GM12878 (cell line): ENCODE results near the gene ARL5C. TPM values are rescaled to one million over a fixed set of nuclear protein-coding genes. Genes with fewer than 3 reads are reported as not detected.

Experiments
- BACH1 ChIP-seq: fragments of 450-650 bp; IDR thresholded peaks from 2 replicates; pipeline ENCODE4 v1.6.1; 2017; ENCODE audit warnings: mild to moderate bottlenecking, borderline replicate concordance
- BCL3 ChIP-seq: IDR thresholded peaks from 2 replicates; pipeline ENCODE4 v1.6.1; 2011; ENCODE audit warnings: borderline replicate concordance, low read depth, mild to moderate bottlenecking, moderate library complexity, low read length; ENCODE audit not compliant: insufficient read depth, poor library complexity, severe bottlenecking
- BCLAF1 ChIP-seq: fragments of 450-650 bp; IDR thresholded peaks from 2 replicates; pipeline ENCODE4 v1.6.1; 2017; ENCODE audit warnings: antibody characterized with exemption, mild to moderate bottlenecking, moderate library complexity
- CREB1 ChIP-seq: IDR thresholded peaks from 2 replicates; pipeline ENCODE4 v1.6.1; 2012; ENCODE audit warnings: low read depth, mild to moderate bottlenecking, inconsistent platforms
- CREM ChIP-seq: IDR thresholded peaks from 2 replicates; pipeline ENCODE4 v1.6.1; 2014; ENCODE audit warnings: antibody characterized with exemption, low read depth
- HCFC1 ChIP-seq: fragments of 150-350 bp; IDR thresholded peaks from 2 replicates; pipeline ENCODE4 v1.6.1; 2014; ENCODE audit warnings: low read length
- PBX3 ChIP-seq: IDR thresholded peaks from 2 replicates; pipeline ENCODE4 v1.6.1; 2011; ENCODE audit warnings: mild to moderate bottlenecking, low read depth, low read length, moderate library complexity; ENCODE audit not compliant: insufficient replicate concordance
- RUNX3 ChIP-seq: IDR thresholded peaks from 2 replicates; pipeline ENCODE4 v1.6.1; 2012; ENCODE audit warnings: low read length, inconsistent platforms
- SIN3A ChIP-seq: IDR thresholded peaks from 2 replicates; pipeline ENCODE4 v1.6.1; 2012; ENCODE audit warnings: low read depth, low read length, improper control_type of control experiment
- SMARCA5 ChIP-seq: fragments of 450-650 bp; IDR thresholded peaks from 2 replicates; pipeline ENCODE4 v1.6.1; 2017; ENCODE audit warnings: mild to moderate bottlenecking
- STAT3 ChIP-seq: IDR thresholded peaks from 2 replicates; pipeline ENCODE4 v1.6.1; 2011; ENCODE audit warnings: low read depth, low read length, improper control_type of control experiment
- TBL1XR1 ChIP-seq: IDR thresholded peaks from 2 replicates; pipeline ENCODE4 v1.6.1; 2012; ENCODE audit warnings: low read depth, low read length, improper control_type of control experiment
- TCF12 ChIP-seq: IDR thresholded peaks from 2 replicates; pipeline ENCODE4 v1.6.1; 2011; ENCODE audit warnings: low read depth, mild to moderate bottlenecking, low read length
- ZBED1 ChIP-seq: IDR thresholded peaks from 2 replicates; pipeline ENCODE4 v1.6.1; 2016; ENCODE audit warnings: borderline replicate concordance
- ZNF207 ChIP-seq: fragments of 450-650 bp; IDR thresholded peaks from 2 replicates; pipeline ENCODE4 v1.6.1; 2014; ENCODE audit warnings: antibody characterized with exemption, mild to moderate bottlenecking, borderline replicate concordance
- ZNF217 ChIP-seq: fragments of 450-650 bp; IDR thresholded peaks from 2 replicates; pipeline ENCODE4 v1.6.1; 2017; ENCODE audit warnings: antibody characterized with exemption, mild to moderate bottlenecking
- polyA plus RNA-seq, 11 experiments: library from polyadenylated mRNA; depleted of rRNA in 4 of 11; unstranded in 6 of 11; stranded (reverse) in 5 of 11; fragments of >200 nt; fragmentation: Nextera tagmentation in 4 of 11; fragmentation: Illumina TruSeq in 1 of 11; extraction: Ambion mirVana in 4 of 11; extraction: Trizol in 1 of 11; gene quantifications; 1 replicate in 1 of 11; 2 replicates in 10 of 11; pipeline versions ENCODE4 v1.2.1 to v1.2.3, GENCODE V29; 2011 to 2016; ENCODE audit warnings: inconsistent platforms in 2 of 11, missing spikeins in 2 of 11, low read depth in 1 of 11
- total RNA-seq, 4 experiments: library from RNA; depleted of rRNA in 3 of 4; stranded (reverse); fragments of >200 nt in 3 of 4; fragmentation: Illumina TruSeq in 1 of 4; extraction: Trizol in 1 of 4; gene quantifications; 2 replicates each; pipeline versions ENCODE4 v1.2.1 to v1.2.3, GENCODE V29; 2013 to 2021
- TF ChIP-seq, protein P1 (sequence below): IDR thresholded peaks from 2 replicates; pipeline ENCODE4 v1.6.1; 2012; ENCODE audit warnings: low read length, inconsistent platforms
- TF ChIP-seq, protein P2 (sequence below): IDR thresholded peaks from 2 replicates; pipeline ENCODE4 v1.6.1; 2011; ENCODE audit warnings: low read depth, low read length, improper control_type of control experiment, borderline replicate concordance
- TF ChIP-seq, protein P3 (sequence below): IDR thresholded peaks from 2 replicates; pipeline ENCODE4 v1.6.1; 2012; ENCODE audit warnings: low read depth, low read length, improper control_type of control experiment

The ARL5C gene
- total and polyA plus RNA-seq, 10 of the 15 experiments (the other 5 are each of a cell fraction or from before 2014, with no cell fraction given) = not detected

DNA sequence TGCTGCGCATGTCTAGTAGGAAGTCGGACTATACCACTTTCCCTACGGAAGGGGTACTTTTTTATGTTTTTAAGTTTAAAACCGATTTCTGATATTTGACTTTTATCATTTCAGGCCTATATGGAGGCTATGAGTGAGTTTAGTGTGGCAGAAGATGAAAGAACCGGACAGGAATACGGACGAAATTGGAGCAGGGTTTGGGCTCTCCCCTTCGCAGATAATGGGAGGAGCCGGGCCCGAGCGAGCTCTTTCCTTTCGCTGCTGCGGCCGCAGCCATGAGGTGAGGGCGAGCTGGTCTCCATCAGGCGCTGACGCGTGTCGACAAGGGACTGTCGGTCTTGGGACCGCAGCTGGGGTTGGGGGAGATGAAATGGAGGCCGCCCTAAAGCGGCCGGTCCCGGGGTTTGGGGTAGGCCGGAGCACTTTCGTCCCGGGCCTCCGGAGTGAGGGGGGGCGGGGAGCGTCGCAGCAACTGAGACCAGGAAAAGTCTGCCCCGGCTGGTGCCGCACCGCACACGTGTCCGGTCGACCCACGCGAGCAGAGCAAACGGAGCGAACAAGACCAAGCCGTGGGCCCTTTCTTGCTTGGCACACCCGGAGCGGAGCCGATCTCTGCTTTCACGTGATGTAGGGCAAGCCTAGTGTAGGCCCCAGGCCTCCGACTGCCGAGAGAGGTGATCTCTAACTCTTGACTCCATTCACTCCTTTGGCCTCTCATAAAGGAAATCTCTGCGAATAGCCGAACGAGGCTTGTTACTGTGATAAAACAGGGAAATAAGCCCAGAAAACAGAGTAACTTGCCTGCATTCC, 34.3 kb upstream of the ARL5C start, which contains the start of gene RPL19 (continued):
- TF ChIP-seq, protein P1, sequence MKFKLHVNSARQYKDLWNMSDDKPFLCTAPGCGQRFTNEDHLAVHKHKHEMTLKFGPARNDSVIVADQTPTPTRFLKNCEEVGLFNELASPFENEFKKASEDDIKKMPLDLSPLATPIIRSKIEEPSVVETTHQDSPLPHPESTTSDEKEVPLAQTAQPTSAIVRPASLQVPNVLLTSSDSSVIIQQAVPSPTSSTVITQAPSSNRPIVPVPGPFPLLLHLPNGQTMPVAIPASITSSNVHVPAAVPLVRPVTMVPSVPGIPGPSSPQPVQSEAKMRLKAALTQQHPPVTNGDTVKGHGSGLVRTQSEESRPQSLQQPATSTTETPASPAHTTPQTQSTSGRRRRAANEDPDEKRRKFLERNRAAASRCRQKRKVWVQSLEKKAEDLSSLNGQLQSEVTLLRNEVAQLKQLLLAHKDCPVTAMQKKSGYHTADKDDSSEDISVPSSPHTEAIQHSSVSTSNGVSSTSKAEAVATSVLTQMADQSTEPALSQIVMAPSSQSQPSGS = no peak
- TF ChIP-seq BCLAF1 = peak; percentile 95
- TF ChIP-seq BCL3 = no peak
- TF ChIP-seq, protein P2, sequence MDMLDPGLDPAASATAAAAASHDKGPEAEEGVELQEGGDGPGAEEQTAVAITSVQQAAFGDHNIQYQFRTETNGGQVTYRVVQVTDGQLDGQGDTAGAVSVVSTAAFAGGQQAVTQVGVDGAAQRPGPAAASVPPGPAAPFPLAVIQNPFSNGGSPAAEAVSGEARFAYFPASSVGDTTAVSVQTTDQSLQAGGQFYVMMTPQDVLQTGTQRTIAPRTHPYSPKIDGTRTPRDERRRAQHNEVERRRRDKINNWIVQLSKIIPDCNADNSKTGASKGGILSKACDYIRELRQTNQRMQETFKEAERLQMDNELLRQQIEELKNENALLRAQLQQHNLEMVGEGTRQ = no peak
- no peak for TF ChIP-seq CREM
- no peak; the same call in 1 of the 2 replicates for TF ChIP-seq CREB1
- no peak for TF ChIP-seq ZNF217
- no peak for TF ChIP-seq STAT3
- TF ChIP-seq SMARCA5 = no peak
- peak; percentile 47 for TF ChIP-seq RUNX3
- TF ChIP-seq, protein P3, sequence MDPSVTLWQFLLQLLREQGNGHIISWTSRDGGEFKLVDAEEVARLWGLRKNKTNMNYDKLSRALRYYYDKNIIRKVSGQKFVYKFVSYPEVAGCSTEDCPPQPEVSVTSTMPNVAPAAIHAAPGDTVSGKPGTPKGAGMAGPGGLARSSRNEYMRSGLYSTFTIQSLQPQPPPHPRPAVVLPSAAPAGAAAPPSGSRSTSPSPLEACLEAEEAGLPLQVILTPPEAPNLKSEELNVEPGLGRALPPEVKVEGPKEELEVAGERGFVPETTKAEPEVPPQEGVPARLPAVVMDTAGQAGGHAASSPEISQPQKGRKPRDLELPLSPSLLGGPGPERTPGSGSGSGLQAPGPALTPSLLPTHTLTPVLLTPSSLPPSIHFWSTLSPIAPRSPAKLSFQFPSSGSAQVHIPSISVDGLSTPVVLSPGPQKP = peak; percentile 6; the same call in 1 of the 2 replicates
- no peak; the same call in 1 of the 2 replicates for TF ChIP-seq BACH1
- TF ChIP-seq SIN3A = peak; percentile 75
- TF ChIP-seq TCF12 = peak; percentile 73
- TF ChIP-seq TBL1XR1 = peak; percentile 57
- TF ChIP-seq ZBED1 = peak; percentile 85; the same call in 1 of the 2 replicates
- TF ChIP-seq PBX3 = peak; percentile 50
- peak; percentile 49 for TF ChIP-seq HCFC1
- peak; percentile 87 for TF ChIP-seq ZNF207
